ES-I3 (cell line): ENCODE data around the gene CREBL2.
"Not testable (repeated sequence)": the region's sequence is repeated elsewhere in the genome, so short reads cannot be mapped to it uniquely, and the experiment has no call there.

Experiments
- H3K36me3 ChIP-seq: 2 replicates; pipeline ENCODE4 v1.6.1; 2013; ENCODE audit warnings: mild to moderate bottlenecking, low read length, control low read depth, moderate library complexity; ENCODE audit not compliant: insufficient read depth
- H3K4me1 ChIP-seq: 2 replicates; pipeline ENCODE4 v1.6.1; 2013; ENCODE audit warnings: mild to moderate bottlenecking, control low read depth, low read length; ENCODE audit not compliant: insufficient read depth
- H3K9ac ChIP-seq: 2 replicates; pipeline ENCODE4 v1.6.1; 2013; ENCODE audit warnings: low read depth, mild to moderate bottlenecking, low read length, moderate library complexity
- H3K9me3 ChIP-seq: 2 replicates; pipeline ENCODE4 v1.6.1; 2013; ENCODE audit warnings: mild to moderate bottlenecking, low read length, moderate library complexity; ENCODE audit not compliant: control insufficient read depth, insufficient read depth

Gene CREBL2

GRCh38 chr12:12610711-12611110 is 965 bp upstream of the CREBL2 start:
- no peaks in the 10 kb centered on the region for H3K36me3 ChIP-seq

GRCh38 chr12:12612358-12612757 is 682 bp downstream of the CREBL2 start:
- H3K36me3 ChIP-seq, result no peaks in the 10 kb centered on the region
- peaks cover 8% of the 10 kb centered on the region for H3K4me1 ChIP-seq
- no peaks in the 10 kb centered on the region for H3K9me3 ChIP-seq
- H3K9ac ChIP-seq, result peak overlapping the region; percentile 78

More at GRCh38 chr12:12610711-12611110, 965 bp upstream of the CREBL2 start:
- peaks cover 16% of the 10 kb centered on the region for H3K4me1 ChIP-seq
- H3K9ac ChIP-seq, result no peak overlapping the region
- H3K9me3 ChIP-seq, result no peaks in the 10 kb centered on the region

- Histone ChIP-seq H3K9ac (0 out of 2 replicates have a peak overlapping the region, but pooled peaks have one; percentile 1), H3K9me3 (no peaks in the 10 kb centered on the region), H3K36me3 (no peaks in the 10 kb centered on the region), H3K4me1 (peaks cover 4% of the 10 kb centered on the region; the same call in 1 of the 2 replicates)
These were observed 1.7 kb downstream of the CREBL2 start for GRCh38 chr12:12613344-12613743.

GRCh38 chr12:12614342-12614741 is 2.7 kb downstream of the CREBL2 start:
- H3K9ac ChIP-seq, result no peak overlapping the region
- H3K9me3 ChIP-seq, result no peaks in the 10 kb centered on the region
- H3K36me3 ChIP-seq, result no peaks in the 10 kb centered on the region
- H3K4me1 ChIP-seq, result no peaks in the 10 kb centered on the region; the same call in 1 of the 2 replicates

- no peak overlapping the region for H3K9ac ChIP-seq
- H3K4me1 ChIP-seq, result no peaks in the 10 kb centered on the region; the same call in 1 of the 2 replicates
- no peaks in the 10 kb centered on the region for H3K9me3 ChIP-seq
- H3K36me3 ChIP-seq, result no peaks in the 10 kb centered on the region
These were observed 5.0 kb downstream of the CREBL2 start for GRCh38 chr12:12616512-12617310.

- H3K4me1 ChIP-seq, H3K36me3 ChIP-seq: not testable (repeated sequence)
These were observed 6.4 kb downstream of the CREBL2 start for GRCh38 chr12:12618064-12618463.

GRCh38 chr12:12620730-12621315 is 9.1 kb downstream of the CREBL2 start:
- H3K9ac ChIP-seq, result no peak overlapping the region
- H3K9me3 ChIP-seq, result peaks cover 3% of the 10 kb centered on the region; the same call in 1 of the 2 replicates
- no peaks in the 10 kb centered on the region for H3K4me1 ChIP-seq
- H3K36me3 ChIP-seq, result peaks cover 3% of the 10 kb centered on the region; the same call in 1 of the 2 replicates

More at GRCh38 chr12:12618064-12618463, 6.4 kb downstream of the CREBL2 start:
- not testable (repeated sequence) for H3K9me3 ChIP-seq, H3K9ac ChIP-seq

- Histone ChIP-seq H3K9me3 (peaks cover 3% of the 10 kb centered on the region; the same call in 1 of the 2 replicates), H3K36me3 (peaks cover 3% of the 10 kb centered on the region; the same call in 1 of the 2 replicates), H3K9ac (no peak overlapping the region), H3K4me1 (no peaks in the 10 kb centered on the region)
These were observed 10.7 kb downstream of the CREBL2 start for GRCh38 chr12:12622418-12622817.

- Histone ChIP-seq H3K4me1 (no peaks in the 10 kb centered on the region), H3K9ac (no peak overlapping the region), H3K36me3 (peaks cover 3% of the 10 kb centered on the region; the same call in 1 of the 2 replicates), H3K9me3 (peaks cover 3% of the 10 kb centered on the region; the same call in 1 of the 2 replicates)
These were observed 12.9 kb downstream of the CREBL2 start for GRCh38 chr12:12624498-12624992.

GRCh38 chr12:12626471-12626870 is 14.8 kb downstream of the CREBL2 start:
- Histone ChIP-seq H3K9me3 (peaks cover 3% of the 10 kb centered on the region; the same call in 1 of the 2 replicates), H3K4me1 (no peaks in the 10 kb centered on the region), H3K36me3 (peaks cover 3% of the 10 kb centered on the region; the same call in 1 of the 2 replicates), H3K9ac (no peak overlapping the region)

GRCh38 chr12:12627308-12627827 is 15.7 kb downstream of the CREBL2 start:
- H3K4me1 ChIP-seq, result no peaks in the 10 kb centered on the region
- H3K9ac ChIP-seq, result no peak overlapping the region
- peaks cover 3% of the 10 kb centered on the region; the same call in 1 of the 2 replicates for H3K9me3 ChIP-seq
- peaks cover 3% of the 10 kb centered on the region; the same call in 1 of the 2 replicates for H3K36me3 ChIP-seq

- peaks cover 3% of the 10 kb centered on the region; the same call in 1 of the 2 replicates for H3K9me3 ChIP-seq
- peaks cover 3% of the 10 kb centered on the region; the same call in 1 of the 2 replicates for H3K36me3 ChIP-seq
- H3K9ac ChIP-seq, result no peak overlapping the region
These were observed 16.3 kb downstream of the CREBL2 start for GRCh38 chr12:12628013-12628412.

GRCh38 chr12:12630850-12631249 is 19.2 kb downstream of the CREBL2 start:
- Histone ChIP-seq H3K4me1 (no peaks in the 10 kb centered on the region), H3K36me3 (no peaks in the 10 kb centered on the region), H3K9ac (no peak overlapping the region), H3K9me3 (no peaks in the 10 kb centered on the region)

More at GRCh38 chr12:12628013-12628412, 16.3 kb downstream of the CREBL2 start:
- no peaks in the 10 kb centered on the region for H3K4me1 ChIP-seq

GRCh38 chr12:12635651-12636050 is 24.0 kb downstream of the CREBL2 start:
- Histone ChIP-seq H3K9ac (no peak overlapping the region), H3K4me1 (no peaks in the 10 kb centered on the region), H3K9me3 (peaks cover 6% of the 10 kb centered on the region; the same call in 1 of the 2 replicates), H3K36me3 (no peaks in the 10 kb centered on the region)
